Right ventricle myocardium inferior (tissue), 1 donor: ENCODE measurements around the gene UNC5B. TPM values are rescaled to one million over a fixed set of nuclear protein-coding genes. Genes with fewer than 3 reads are reported as not detected.
A peak's percentile ranks its signal among the peaks of the same experiment; 100 is the strongest.
"Not testable (repeated sequence)": the region's sequence is repeated elsewhere in the genome, so short reads cannot be mapped to it uniquely, and the experiment has no call there.

Experiments
- ATAC-seq: fragments of 200-7000 bp; cut with Tn5 transposase; one replicate; pipeline ENCODE4 v1.9.1; 2020; ENCODE audit warnings: mild to moderate bottlenecking, moderate library complexity
- DNase-seq: peaks from one replicate; pipeline ENCODE4 v3.0.0; 2021; ENCODE audit errors: missing footprints
- intact Hi-C: fragments of 100-400 bp; cut with DNase I; formaldehyde crosslinking; loops from one replicate; pipeline ENCODE4 v1.11.0; 2022
- total RNA-seq: library from RNA; stranded (reverse); fragmentation: NEBNext Ultra II Directional; extraction: Animal tissue kit (Norgen Biotek cat#: 25700); gene quantifications from one replicate; pipeline ENCODE4 v1.2.1, GENCODE V29; 2021
- donor health status: DM: no; HTN: yes; CAD: no; lungs with severe emphysema.

Gene UNC5B
- total RNA-seq, 1 donor from 2014 or later = 13.1 TPM

DNA sequence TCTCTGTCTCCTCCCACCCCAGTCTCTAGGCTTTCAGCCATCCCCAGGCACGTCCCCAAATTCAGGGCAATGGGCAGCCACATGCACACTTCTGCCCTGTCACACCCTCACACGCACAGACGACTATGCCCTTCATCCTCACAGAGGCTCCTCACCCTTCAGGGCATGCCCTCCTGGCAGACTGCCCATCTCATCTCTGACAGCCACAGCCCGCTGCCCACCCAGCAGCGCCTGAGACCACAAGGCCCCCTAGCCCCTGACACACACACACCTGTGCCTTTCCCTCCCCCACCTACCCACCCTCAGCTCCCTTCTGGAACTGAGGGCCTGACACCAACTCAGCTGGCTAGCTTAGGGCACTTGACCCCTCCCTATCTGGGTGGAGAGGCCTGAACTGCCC is 83.7 kb downstream of the UNC5B start:
- ATAC-seq (no peak), DNase-seq (peak; percentile 14)
- intact Hi-C loops = no loop called here

DNA sequence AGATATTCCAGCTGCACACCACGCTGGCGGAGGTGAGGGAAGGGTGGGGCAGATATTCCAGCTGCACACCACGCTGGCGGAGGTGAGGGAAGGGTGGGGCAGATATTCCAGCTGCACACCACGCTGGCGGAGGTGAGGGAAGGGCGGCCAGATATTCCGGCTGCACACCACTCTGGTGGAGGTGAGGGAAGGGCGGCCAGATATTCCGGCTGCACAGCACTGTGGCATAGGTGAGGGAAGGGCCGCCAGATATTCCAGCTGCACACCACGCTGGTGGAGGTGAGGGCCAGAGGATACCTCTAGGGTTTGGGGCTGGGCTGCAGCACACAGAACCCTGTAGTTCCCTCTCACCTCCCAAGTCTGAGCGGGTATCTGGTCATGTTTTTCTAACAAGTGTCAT is 84.4 kb downstream of the UNC5B start:
- ATAC-seq, intact Hi-C loops, DNase-seq: not testable (repeated sequence)

DNA sequence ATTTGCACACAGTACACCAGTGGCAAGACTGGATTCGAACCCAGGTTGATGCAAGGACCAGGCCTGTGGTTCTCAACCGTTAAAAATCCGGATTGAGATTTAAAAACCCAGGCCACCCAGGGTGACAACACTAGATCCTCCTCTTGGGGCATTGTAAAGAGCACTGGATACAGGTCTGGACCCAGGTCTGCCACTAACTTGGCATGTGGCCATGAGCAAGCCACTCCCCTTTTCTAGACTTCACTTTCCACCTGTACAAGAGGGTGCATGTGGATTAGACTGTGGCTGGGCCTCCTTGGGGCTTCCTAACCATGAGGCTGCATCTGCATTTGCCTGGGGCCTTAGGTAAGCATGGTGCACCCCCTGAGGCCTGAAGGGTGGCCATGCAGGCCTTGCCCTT is 85.0 kb downstream of the UNC5B start:
- intact Hi-C loops = no loop called here
- ATAC-seq (no peak), DNase-seq (no peak)

DNA sequence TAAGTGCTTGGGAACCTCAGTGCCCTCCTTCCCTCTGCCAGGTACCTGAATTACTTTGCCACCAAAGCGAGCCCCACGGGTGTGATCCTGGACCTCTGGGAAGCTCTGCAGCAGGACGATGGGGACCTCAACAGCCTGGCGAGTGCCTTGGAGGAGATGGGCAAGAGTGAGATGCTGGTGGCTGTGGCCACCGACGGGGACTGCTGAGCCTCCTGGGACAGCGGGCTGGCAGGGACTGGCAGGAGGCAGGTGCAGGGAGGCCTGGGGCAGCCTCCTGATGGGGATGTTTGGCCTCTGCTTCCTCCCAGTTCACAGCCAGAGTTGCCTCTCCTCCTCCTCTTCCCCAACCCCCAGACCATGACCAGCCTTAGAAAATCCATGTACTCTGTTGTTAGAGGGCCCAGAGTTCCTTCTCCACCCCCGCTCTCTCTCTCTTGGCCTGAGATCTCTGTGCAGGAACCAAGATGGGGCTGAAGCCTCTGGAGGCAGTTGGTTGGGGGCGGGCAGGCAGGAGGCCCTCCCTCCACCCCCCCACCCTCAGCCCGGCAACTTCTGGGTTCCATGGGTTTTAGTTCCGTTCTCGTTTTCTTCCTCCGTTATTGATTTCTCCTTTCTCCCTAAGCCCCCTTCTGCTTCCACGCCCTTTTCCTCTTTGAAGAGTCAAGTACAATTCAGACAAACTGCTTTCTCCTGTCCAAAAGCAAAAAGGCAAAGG is 86.9 kb downstream of the UNC5B start:
- ATAC-seq (no peak), DNase-seq (no peak)
- intact Hi-C loops = no loop called here

DNA sequence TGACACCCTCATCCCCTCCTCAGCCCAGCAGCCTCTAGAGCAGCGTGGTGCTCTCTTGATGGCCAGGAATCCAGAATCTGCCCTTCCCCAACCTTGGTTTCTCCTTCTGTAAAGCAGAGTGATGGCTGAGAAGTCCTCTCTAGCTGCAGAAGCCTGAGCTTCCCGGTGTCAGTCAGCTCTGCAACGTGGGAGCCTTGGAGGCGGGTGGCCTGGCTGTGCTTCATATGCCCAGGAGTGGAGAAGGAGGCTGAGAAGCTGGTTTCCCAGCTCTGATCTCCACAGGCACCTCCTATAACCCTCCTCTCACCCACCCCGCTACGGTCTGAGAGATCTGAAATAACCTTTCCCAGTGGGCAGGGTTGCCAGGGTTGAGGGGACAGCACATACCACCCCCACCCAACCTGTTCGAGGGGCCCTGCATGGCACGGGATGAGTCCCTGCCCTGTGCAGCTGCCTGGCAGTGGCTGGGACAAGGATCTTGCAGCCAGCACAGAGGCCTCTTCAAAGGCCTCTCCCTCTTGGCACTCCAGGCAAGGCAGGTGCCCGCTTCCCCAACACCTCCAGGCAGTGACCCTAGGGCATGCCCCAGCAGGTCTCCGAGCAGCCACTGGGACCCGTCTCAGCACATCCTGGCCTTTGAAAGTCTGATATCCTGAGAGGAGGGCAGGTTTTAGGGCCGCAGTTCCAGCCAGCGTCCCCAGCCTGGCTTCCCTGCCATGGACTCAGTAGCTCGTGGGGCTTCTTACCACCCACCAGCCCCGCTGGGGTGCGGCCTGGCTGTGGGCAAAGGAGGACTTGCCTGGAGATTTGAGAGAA is 88.4 kb downstream of the UNC5B start:
- DNase-seq = no peak
- ATAC-seq = no peak
- intact Hi-C loops = no loop called here

DNA sequence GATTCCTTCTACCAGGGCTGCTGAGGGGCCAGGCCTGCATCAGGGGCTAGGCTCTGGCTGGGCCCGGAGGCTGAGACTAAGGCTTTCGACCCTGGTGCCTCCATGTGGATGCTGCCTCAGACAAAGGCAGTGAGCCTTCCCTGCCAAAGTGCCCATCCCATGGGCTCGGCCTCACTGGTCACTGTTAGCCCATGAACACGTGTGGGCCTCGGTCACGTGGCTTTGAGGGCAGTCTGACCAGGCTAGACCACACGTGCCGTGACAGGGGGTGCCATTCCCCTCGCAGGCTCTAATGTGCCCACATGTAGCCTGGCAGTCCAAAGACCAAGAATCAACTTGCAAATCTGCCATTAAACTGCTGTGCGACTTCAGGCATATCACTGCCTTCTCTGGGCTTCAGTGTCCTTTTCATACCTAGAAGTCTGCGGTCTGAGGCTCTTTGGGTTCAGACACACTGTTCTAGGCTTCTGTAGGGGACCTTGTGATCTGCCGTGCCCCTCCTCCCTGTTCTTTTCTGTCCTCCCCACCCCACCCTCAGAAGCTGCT is 89.1 kb downstream of the UNC5B start:
- ATAC-seq (no peak), DNase-seq (no peak)
- intact Hi-C loops = no loop called here

DNA sequence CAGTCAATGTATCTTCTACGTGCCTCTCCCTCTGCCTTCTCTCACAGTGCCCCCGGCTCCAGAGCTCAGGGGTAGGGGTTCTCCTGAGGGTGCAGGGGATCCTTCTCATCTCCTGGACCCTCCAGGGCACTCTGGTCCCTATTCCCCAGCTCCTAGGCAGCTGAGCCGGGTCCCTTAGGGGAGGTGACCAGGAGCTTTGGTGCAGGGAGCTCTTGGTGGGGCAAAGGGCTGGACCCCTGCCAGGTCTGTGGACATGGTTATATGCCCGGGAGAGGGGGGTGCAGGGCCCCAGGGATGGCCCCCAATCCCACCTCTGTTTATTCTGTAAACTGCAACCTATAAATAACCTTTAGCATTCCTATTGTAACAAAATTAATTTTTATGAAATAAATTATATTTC is 90.1 kb downstream of the UNC5B start:
- DNase-seq (no peak), ATAC-seq (no peak)
- intact Hi-C loops = no loop called here

DNA sequence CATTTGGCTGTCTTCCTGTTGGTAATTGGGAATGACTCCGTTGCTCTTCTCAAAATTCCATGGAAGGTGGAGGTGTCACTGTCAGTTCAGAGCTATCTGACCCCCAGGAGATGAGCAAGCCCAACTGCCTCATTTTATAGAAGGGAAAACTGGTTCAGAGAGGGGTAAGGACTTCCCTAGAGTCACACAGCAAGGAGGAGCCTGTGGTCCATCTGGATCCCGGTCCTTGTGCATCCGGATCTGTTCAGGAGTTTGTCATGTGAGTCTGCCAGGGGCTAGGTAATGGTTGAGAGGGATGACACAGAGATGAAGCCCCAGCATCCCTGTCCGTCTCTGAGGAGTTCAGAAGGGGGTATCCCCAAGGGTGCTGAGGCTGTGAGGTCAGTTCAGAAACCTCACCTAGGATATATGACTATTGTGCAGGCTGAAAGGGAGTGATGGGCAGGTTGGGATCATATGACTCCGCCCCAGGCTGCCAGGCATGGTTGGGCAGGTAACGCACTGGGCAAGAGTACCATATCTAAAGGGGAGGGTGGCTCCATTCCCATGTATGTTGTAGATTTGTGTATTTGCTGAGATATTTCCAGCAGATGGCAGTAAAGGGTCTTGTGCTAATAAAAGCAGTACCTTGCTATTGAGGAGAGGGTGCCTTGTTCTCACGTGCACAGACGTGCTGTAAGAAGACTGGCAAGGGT is 90.7 kb downstream of the UNC5B start:
- ATAC-seq = peak; percentile 24
- no peak for DNase-seq
- intact Hi-C loops = no loop called here

DNA sequence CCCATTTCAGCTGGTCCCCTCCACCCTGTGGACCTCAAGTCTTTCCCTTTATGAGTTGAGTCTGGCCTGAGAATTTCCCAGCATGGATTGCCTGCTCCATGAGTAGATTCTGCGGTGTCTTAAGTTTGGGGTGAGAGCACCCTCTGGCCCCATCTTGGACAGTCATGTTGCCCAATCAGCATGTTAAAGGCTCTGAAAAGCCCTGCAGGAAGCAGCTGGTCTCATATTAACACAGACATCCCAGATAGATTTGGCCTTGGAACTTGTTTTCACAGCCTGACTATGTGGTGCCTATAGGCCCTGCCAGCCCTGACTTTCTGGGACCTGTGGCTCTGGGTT is 91.2 kb downstream of the UNC5B start:
- no peak for DNase-seq
- intact Hi-C loops = no loop called here
- no peak for ATAC-seq

DNA sequence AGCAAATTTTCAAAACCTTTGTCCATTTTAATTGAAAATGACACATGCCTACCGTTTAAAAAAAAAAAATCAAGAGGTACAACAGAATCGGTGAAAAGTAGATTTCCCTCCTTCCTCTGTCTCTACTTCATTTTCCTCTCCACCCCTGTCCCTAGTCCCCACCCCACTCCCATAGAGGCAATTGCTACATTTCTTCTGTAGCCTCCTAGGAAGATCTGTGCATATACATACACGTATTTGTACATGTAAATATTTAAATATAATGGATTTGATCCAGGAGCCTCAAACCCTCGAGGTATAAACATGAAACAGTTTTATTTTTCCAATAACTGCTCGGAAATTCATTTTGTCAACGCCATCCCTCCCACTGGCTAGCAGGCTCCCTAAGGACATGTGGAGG is 92.5 kb downstream of the UNC5B start:
- intact Hi-C loops = no loop called here

DNA sequence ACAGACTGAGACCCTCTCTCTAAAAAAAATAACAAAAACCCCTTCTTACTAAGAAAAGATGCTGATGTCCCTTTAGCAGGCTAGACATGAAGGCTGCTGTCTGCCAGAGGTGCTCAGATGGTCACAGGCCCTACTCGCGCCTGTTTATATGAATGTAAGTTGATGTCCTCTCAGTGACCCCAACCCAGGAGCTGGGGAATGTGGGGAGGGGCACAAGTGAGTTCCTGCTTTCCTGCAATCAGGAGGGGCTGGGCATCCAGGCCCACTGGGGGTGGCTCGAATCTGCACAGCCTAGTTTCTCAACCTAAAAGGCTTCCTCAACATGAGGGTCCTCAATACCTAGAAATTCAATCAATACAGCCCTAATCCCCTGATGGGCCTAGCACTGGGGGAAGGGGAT is 94.6 kb downstream of the UNC5B start:
- DNase-seq = no peak
- intact Hi-C loops = no loop called here
- no peak for ATAC-seq

More for the DNA sequence above, 92.5 kb downstream of the UNC5B start:
- DNase-seq (no peak), ATAC-seq (no peak)

DNA sequence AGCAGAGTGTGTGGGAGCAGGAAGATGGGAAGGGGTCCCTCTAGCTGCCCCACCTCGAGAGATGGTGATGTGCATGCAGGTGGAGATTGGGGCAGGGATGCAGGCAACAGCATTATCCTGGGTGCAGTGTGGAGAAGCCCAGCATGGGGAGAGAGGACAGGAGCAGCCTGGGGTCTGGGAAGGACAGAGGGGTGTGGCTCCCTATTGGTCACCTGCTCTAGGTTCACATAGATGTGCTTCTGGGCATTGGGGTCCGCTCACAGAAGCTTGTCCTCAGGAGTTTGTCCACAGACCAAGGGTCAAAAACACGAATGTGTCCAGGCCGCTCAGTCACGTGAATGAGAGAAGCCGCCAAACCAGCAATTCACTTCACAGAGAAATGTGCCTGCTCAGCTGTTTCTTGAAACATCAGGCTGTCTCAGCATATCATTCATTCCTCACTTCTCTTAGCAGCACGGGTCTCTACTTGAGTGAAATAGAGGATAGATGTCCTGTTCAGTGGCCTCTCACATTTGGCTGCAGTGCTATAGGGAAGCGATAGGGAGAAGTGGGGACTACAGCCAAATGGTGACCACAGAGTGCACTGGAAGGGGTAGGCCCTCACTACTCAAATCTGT is 95.2 kb downstream of the UNC5B start:
- intact Hi-C loops = no loop called here
- peak; percentile 48 for ATAC-seq
- DNase-seq = no peak

DNA sequence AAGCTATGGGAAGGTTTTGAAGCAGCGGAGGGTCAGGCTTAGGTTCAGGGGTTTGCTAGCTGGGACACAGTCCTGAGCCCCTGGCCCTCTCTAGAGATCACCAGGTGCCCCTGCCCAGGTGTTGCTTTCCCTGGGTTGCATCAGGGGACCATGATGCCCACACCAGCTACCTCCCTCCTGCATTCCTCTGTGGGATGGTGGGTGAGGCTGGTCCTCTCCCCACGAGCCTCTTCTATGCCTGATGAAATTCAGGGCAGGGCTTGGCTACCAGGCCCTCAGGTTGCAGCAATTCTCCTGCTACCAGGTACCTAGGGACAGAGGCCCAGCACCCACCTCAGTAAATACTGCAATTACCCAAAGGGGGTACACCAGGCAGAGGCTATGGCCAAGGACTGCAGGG is 95.9 kb downstream of the UNC5B start:
- DNase-seq = no peak
- intact Hi-C loops = no loop called here
- ATAC-seq = no peak

DNA sequence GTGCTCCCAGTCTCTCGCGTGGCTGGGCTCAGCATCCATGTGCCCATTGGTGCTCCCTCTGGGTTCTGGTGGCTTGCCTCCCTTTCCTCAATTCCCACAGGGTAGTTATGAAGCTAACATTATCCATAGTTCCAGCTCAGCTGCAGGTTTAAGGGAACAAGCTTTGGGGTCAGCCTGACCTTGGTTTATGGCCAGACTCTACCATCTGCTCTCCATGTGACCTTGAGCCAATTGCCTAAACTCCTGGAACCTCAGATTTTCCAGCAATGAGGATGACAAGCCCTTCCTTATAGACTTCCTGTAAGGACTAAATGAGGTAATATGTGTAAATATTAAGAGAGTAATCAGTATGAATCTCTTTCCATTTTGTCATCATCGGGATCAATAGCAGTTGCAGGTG is 96.6 kb downstream of the UNC5B start:
- ATAC-seq = no peak
- DNase-seq = no peak
- intact Hi-C loops = no loop called here

DNA sequence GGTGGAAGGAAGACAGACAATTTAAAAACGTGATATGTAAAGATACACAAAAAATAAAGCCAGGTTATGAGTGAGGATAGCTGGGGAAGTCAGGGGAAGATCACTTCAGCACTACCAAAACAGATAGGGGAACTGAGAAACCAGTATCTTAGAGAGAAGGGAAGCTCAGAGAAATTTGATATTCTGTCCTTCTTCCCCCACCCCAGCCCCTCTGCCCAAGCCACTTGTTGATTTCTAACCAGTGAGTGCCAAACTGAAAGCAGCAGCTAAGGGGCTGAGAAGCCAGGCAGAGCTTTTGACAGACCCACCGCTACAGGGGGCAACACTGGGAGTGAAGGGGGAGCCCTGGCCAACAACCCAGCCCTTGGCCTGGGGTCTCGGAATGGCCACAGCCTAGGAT is 97.5 kb downstream of the UNC5B start:
- no peak for ATAC-seq
- no peak for DNase-seq
- intact Hi-C loops = loop anchor here (5.0 kb wide), 1 partner anchor 587 kb away; no protein-coding TSS in a partner anchor

DNA sequence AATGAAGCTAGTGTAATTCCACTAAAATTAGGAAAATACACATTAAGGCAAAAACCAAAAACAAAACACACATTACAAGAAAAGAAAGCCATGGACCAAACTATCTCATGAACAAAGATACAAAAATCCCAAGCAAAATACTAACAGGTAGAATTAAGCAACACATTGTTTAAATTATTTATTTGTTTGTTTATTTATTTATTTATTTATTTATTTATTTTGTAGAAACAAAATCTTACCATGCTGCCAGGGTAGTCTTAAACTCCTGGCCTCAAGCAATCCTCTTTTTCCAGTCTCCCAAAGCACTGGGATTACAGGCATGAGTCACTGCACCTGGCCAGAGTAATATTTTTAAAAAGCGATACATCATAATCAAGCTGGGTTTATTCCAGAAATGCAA is 99.8 kb downstream of the UNC5B start:
- ATAC-seq (no peak), DNase-seq (no peak)
- intact Hi-C loops = loop anchor here (5.0 kb wide), 1 partner anchor 585 kb away; no protein-coding TSS in a partner anchor

DNA sequence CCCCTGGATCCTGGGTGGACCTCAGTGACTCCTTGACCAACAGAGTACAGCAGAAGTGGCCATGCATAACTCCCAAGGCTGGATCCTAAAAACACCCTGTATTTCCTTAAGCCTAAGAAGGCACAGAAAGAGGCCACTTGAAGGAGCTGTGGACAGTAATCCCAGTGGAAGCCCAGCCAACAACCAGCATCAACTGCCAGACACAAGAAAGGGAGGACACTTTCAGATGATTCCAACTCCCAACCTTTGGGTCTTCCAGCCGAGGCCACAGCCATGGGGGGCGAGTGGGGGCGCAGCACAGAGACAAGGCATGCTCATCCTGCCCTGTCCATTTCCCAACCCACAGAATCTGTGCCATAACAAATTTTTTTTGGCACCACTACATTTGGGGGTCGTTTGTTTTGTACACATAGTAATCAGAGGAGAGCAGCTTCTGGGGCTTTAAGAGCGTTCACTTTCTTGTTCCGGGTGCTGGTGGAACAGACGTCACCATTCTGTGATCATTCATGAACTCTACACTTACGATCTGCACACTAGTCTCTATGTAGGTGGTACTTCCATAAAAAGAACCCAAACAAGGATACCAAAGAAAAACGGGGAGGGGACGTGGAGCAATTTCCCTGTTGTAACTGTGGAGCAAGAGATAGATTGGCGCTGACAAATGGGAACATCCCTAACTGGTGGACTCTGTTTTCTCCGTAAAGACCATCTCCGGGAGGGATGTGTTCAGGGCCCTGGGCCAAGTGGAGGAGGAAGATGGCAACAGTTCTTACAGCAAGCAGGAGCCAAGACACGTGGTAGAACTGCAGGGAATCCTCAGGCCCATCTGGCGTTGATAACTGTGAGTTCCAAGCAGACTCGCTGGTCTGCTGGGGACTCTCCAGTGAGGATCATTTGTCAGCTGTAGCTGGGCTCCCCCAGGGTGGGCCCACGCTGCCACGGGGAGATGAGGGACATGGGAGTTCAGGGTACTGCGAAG is 100.7 kb downstream of the UNC5B start:
- intact Hi-C loops = loop anchor here (5.0 kb wide), 1 partner anchor 584 kb away; no protein-coding TSS in a partner anchor
- peak; percentile 69 for ATAC-seq
- no peak for DNase-seq
